NCI-H2227 treated with DMSO at 0.1 percent for 48 hours (cell line): ENCODE measurements around the gene RAC3.
"Not testable (repeated sequence)": the region's sequence is repeated elsewhere in the genome, so short reads cannot be mapped to it uniquely, and the experiment has no call there.

Experiments used
- DNase-seq: peaks from one replicate; lab custom pipeline; 2025; lab: John Stamatoyannopoulos, UW

RAC3 gene

GRCh38 chr17:82023447-82024241 is 7.8 kb upstream of the RAC3 start:
- no peak for DNase-seq

GRCh38 chr17:82024859-82025258 is 6.6 kb upstream of the RAC3 start:
- DNase-seq = no peak

- DNase-seq = no peak
Observed at GRCh38 chr17:82025401-82026107, 5.9 kb upstream of the RAC3 start.

- DNase-seq = no peak
Observed at GRCh38 chr17:82028246-82028645, 3.2 kb upstream of the RAC3 start.

- no peak for DNase-seq
Observed at GRCh38 chr17:82028966-82029365, 2.5 kb upstream of the RAC3 start.

- DNase-seq = no peak
Observed at GRCh38 chr17:82029391-82029790, 2.1 kb upstream of the RAC3 start.

GRCh38 chr17:82029990-82030469 is 1.4 kb upstream of the RAC3 start:
- no peak for DNase-seq

GRCh38 chr17:82030470-82031302 is 792 bp upstream of the RAC3 start:
- DNase-seq = peak; percentile 75

GRCh38 chr17:82031885-82032627 is 578 bp downstream of the RAC3 start:
- DNase-seq = no peak

- no peak for DNase-seq
Observed at GRCh38 chr17:82033359-82034085, 2.0 kb downstream of the RAC3 start.

- DNase-seq = no peak
Observed at GRCh38 chr17:82034371-82035011, 3.0 kb downstream of the RAC3 start.

- DNase-seq = no peak
Observed at GRCh38 chr17:82035488-82035887, 4.0 kb downstream of the RAC3 start.

GRCh38 chr17:82035956-82036633 is 4.6 kb downstream of the RAC3 start:
- no peak for DNase-seq

GRCh38 chr17:82036634-82037091 is 5.2 kb downstream of the RAC3 start:
- no peak for DNase-seq

- DNase-seq = peak; percentile 93
Observed at GRCh38 chr17:82037092-82037888, 5.8 kb downstream of the RAC3 start, which contains the start of gene DCXR. Gene DCXR, minus strand, starts transcription at chr17:82037697. Its CDS starts 15 bp downstream, at chr17:82037682.

GRCh38 chr17:82037889-82038195 is 6.4 kb downstream of the RAC3 start:
- no peak for DNase-seq

GRCh38 chr17:82038796-82039409 is 7.4 kb downstream of the RAC3 start:
- not testable (repeated sequence) for DNase-seq

- DNase-seq = no peak
Observed at GRCh38 chr17:82039695-82040299, 8.3 kb downstream of the RAC3 start.
